ENCODE results near the gene CYB5R2. TPM values are rescaled to one million over a fixed set of nuclear protein-coding genes. Genes with fewer than 3 reads are reported as not detected.

Gene CYB5R2
- 0.06 and 1.9 TPM in 2 replicates for total RNA-seq

DNA sequence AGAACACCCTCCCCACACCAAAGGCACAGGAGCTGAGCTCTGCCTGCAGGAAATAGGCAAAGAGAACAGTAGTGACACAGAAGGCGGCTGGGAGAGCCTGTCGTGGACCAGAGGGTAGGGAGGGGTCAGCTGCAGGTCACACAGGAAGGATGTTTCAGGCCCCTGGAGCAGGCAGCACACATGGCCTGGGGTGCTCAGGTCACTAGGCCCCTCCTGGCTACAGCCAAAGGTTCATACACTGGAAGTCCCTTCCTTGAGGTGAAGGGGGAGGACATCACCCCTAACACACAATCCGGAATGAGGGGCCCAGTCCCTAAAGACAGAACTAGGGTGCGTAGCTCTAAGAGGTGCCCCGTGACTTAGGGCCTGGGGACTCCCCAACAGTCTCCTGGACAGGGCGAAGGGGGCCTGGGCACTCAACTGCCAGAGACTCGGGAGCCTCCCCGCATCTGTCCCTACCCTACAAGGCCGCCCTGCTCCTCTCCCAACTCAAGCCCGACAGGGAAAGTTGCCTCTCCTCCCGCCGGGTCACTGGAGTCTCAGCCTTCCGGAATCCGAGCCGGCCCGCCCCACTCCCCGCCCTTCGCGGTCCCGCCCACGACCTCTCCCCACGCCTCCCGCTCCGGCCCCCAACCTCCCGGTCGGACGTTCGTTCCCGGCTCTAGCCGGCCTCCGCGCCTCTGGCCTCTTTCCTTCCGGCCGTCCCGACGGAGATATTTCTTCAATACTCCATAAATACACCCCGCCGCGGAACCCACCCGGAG, at the start of gene CYB5R2:
Gene CYB5R2, minus strand, starts transcription at position 541 of the 764 bp plus-strand sequence. CDS start 675 bp downstream, outside the sequence.

GRCh38 chr11:7706377-7706776, 33.1 kb upstream of the CYB5R2 start, which contains the start of gene OVCH2:
TSS of gene OVCH2 (minus strand) at chr11:7706477. CDS start at chr11:7706394, 83 bp downstream.

Other genes starting within 250 kb of the CYB5R2 start
- under 0.01 and 0.06 TPM in 2 replicates for gene OLFML1, start 188.0 kb downstream of the CYB5R2 start, total RNA-seq
- 0.97 and 2.2 TPM in 2 replicates for gene PPFIBP2, start 159.5 kb downstream of the CYB5R2 start, total RNA-seq
- not detected in 2 replicates for gene OVCH2, start 33.0 kb upstream of the CYB5R2 start, total RNA-seq
- not detected in 2 replicates for gene OR5P2, start 123.4 kb upstream of the CYB5R2 start, total RNA-seq
- gene OR5P3, start 157.3 kb upstream of the CYB5R2 start, total RNA-seq = not detected in 2 replicates

All from bladder microvascular endothelial cell (primary cell).